GM12878 (cell line): Measurements from ENCODE around the gene MLN. TPM values are rescaled to one million over a fixed set of nuclear protein-coding genes. Genes with fewer than 3 reads are reported as not detected.

Experiments used
- ATAC-seq: fragments of 200-7000 bp; cut with Tn5 transposase; 3 replicates; pipeline ENCODE4 v1.9.1; 2020; ENCODE audit warnings: mild to moderate bottlenecking, moderate library complexity
- BruUV-seq: library from RNA; stranded (reverse); fragments of 400-500 nt; replicated peaks from 2 replicates; lab custom pipeline; 2021; lab: Mats Ljungman, UMichigan
- CTCF ChIA-PET: fragments of 300-600 bp; sonication (Branson Sonifier 250); formaldehyde crosslinking; extraction: SDS; loops from one replicate; lab custom pipeline; 2021; ENCODE audit warnings: inconsistent platforms; lab: Yijun Ruan, JAX
- POLR2A ChIA-PET: fragments of 350-600 bp; formaldehyde crosslinking; extraction: SDS; loops from one replicate; lab custom pipeline; 2021; ENCODE audit warnings: inconsistent platforms; lab: Charles Lee
- RAD21 ChIA-PET: fragments of 300-600 bp; sonication (Branson Sonifier 250); formaldehyde crosslinking; loops from one replicate; lab custom pipeline; 2023; ENCODE audit warnings: antibody characterized with exemption; ENCODE audit not compliant: unreplicated experiment; lab: Charles Lee
- SMC1A ChIA-PET: fragments of 300-600 bp; sonication (Branson Sonifier 250); formaldehyde crosslinking; loops from one replicate; lab custom pipeline; 2023; ENCODE audit not compliant: unreplicated experiment, uncharacterized antibody; lab: Charles Lee
- DNase-seq: peaks from one replicate; pipeline ENCODE4 v3.0.0-alpha.2; 2011; ENCODE audit warnings: low read depth, low spot score
- FAIRE-seq: peaks from 3 replicates; lab custom pipeline; 2011; peaks lifted over from hg19 to GRCh38; lab: Jason Lieb, UNC
- H2AFZ ChIP-seq: 2 replicates; pipeline ENCODE4 v1.6.0; 2011; ENCODE audit warnings: low read depth, low read length, control low read depth; ENCODE audit not compliant: control insufficient read depth
- H3K27ac ChIP-seq: 2 replicates; pipeline ENCODE4 v1.5.1; 2011; ENCODE audit warnings: control low read depth; ENCODE audit not compliant: control insufficient read depth, insufficient read depth
- H3K27me3 ChIP-seq, 2 experiments: replicated peaks in 1 of 2; 2 replicates each; pipeline versions ENCODE4 v1.6.0 to v1.6.1; 2011; ENCODE audit warnings: low read length in 1 of 2; ENCODE audit not compliant: control insufficient read depth in 2 of 2, insufficient read depth in 2 of 2
- H3K36me3 ChIP-seq, 2 experiments: 2 replicates each; pipeline ENCODE4 v1.5.1; 2011; ENCODE audit warnings: low read length in 1 of 2; ENCODE audit not compliant: control insufficient read depth in 2 of 2, insufficient read depth in 2 of 2
- H3K4me1 ChIP-seq: 2 replicates; pipeline ENCODE4 v1.6.1; 2011; ENCODE audit warnings: mild to moderate bottlenecking, low read length, moderate library complexity, mixed read lengths; ENCODE audit not compliant: control insufficient read depth, insufficient read depth
- H3K4me2 ChIP-seq: 2 replicates; pipeline ENCODE4 v1.6.0; 2011; ENCODE audit warnings: control low read depth; ENCODE audit not compliant: control insufficient read depth, insufficient read depth
- H3K4me3 ChIP-seq: fragments of 200-600 bp; sonication (generic); 2 replicates; pipeline ENCODE4 v1.5.1; 2016
- H3K79me2 ChIP-seq: 2 replicates; pipeline ENCODE4 v1.6.0; 2011; ENCODE audit warnings: low read length; ENCODE audit not compliant: control insufficient read depth, insufficient read depth
- H3K9ac ChIP-seq: 2 replicates; pipeline ENCODE4 v1.8.0; 2011; ENCODE audit warnings: low read length, control low read depth, mixed read lengths; ENCODE audit not compliant: control insufficient read depth, insufficient read depth
- H3K9me3 ChIP-seq: replicated peaks from 3 replicates; pipeline ENCODE4 v1.5.1; 2011; ENCODE audit warnings: mild to moderate bottlenecking, low read length; ENCODE audit not compliant: control insufficient read depth, insufficient read depth
- H4K20me1 ChIP-seq: 2 replicates; pipeline ENCODE4 v1.6.0; 2011; ENCODE audit not compliant: control insufficient read depth, insufficient read depth
- ATF2 ChIP-seq: IDR thresholded peaks from 2 replicates; pipeline ENCODE4 v1.6.1; 2012; ENCODE audit warnings: low read length, inconsistent platforms
- CBX5 ChIP-seq: sonication (generic); IDR thresholded peaks from 2 replicates; pipeline ENCODE4 v1.6.1; 2016; ENCODE audit warnings: low read depth, moderate library complexity, mild to moderate bottlenecking, inconsistent platforms
- IRF3 ChIP-seq: fragments of 450-650 bp; IDR thresholded peaks from 2 replicates; pipeline ENCODE4 v1.6.1; 2014; ENCODE audit warnings: mild to moderate bottlenecking
- MLLT1 ChIP-seq: fragments of 450-650 bp; IDR thresholded peaks from 2 replicates; pipeline ENCODE4 v1.6.1; 2016; ENCODE audit warnings: mild to moderate bottlenecking
- MTA2 ChIP-seq: fragments of 450-650 bp; IDR thresholded peaks from 2 replicates; pipeline ENCODE4 v1.6.1; 2016; ENCODE audit warnings: low read depth, mild to moderate bottlenecking, moderate library complexity
- NR2C1 ChIP-seq: fragments of 450-650 bp; IDR thresholded peaks from 2 replicates; pipeline ENCODE4 v1.6.1; 2017; ENCODE audit warnings: antibody characterized with exemption, mild to moderate bottlenecking, moderate library complexity
- NRF1 ChIP-seq: conservative IDR thresholded peaks from 2 replicates; pipeline ENCODE4 v1.6.1; 2011; ENCODE audit warnings: mild to moderate bottlenecking, low read depth, low read length, improper control_type of control experiment
- SMAD1 ChIP-seq: fragments of 450-650 bp; IDR thresholded peaks from 2 replicates; pipeline ENCODE4 v1.6.1; 2018; ENCODE audit warnings: mild to moderate bottlenecking, low read depth; ENCODE audit not compliant: partially characterized antibody
- WGBS: methylation state at CpG from one replicate; pipeline ENCODE4 v1.1.6; 2016; ENCODE audit warnings: low lambda C conversion rate; ENCODE audit not compliant: insufficient replicate concordance, insufficient coverage; ENCODE audit errors: missing lambda C conversion rate; 5-methylcytosine and 5-hydroxymethylcytosine counted together
- in situ Hi-C: fragments of 300-500 bp; cut with MboI; formaldehyde crosslinking; loops from 9 replicates; pipeline ENCODE4 v1.14.3; 2018; ENCODE audit warnings: mixed read lengths
- intact Hi-C: fragments of 100-400 bp; cut with micrococcal nuclease; formaldehyde crosslinking; loops from one replicate; pipeline ENCODE4 v1.14.2; 2022; ENCODE audit not compliant: unreplicated experiment
- polyA plus RNA-seq, 11 experiments: library from polyadenylated mRNA; depleted of rRNA in 4 of 11; unstranded in 6 of 11; stranded (reverse) in 5 of 11; fragments of >200 nt; fragmentation: Nextera tagmentation in 4 of 11; fragmentation: Illumina TruSeq in 1 of 11; extraction: Ambion mirVana in 4 of 11; extraction: Trizol in 1 of 11; gene quantifications; 1 replicate in 1 of 11; 2 replicates in 10 of 11; pipeline versions ENCODE4 v1.2.1 to v1.2.3, GENCODE V29; 2011 to 2016; ENCODE audit warnings: inconsistent platforms in 2 of 11, missing spikeins in 2 of 11, low read depth in 1 of 11
- total RNA-seq, 4 experiments: library from RNA; depleted of rRNA in 3 of 4; stranded (reverse); fragments of >200 nt in 3 of 4; fragmentation: Illumina TruSeq in 1 of 4; extraction: Trizol in 1 of 4; gene quantifications; 2 replicates each; pipeline versions ENCODE4 v1.2.1 to v1.2.3, GENCODE V29; 2013 to 2021

The MLN gene
- total and polyA plus RNA-seq, 10 of the 15 experiments (the other 5 are each of a cell fraction or from before 2014, with no cell fraction given), result not detected

- TF ChIP-seq NRF1, result no peak
- no peak for TF ChIP-seq MTA2
- no peak for TF ChIP-seq NR2C1
- no peak for TF ChIP-seq IRF3
- TF ChIP-seq MLLT1, result no peak
- TF ChIP-seq CBX5, result no peak
- TF ChIP-seq ATF2, result no peak
Measured at GRCh38 chr6:33747823-33748222, 56.0 kb downstream of the MLN start (continued).

- SMC1A ChIA-PET, result no interaction called here
- no peak for FAIRE-seq
- in situ Hi-C loops (no loop called here), intact Hi-C loops (no loop called here)
- BruUV-seq, result no TSS peak
- no peaks in the 10 kb centered on the region for H3K4me1 ChIP-seq
- POLR2A ChIA-PET, result no interaction called here
- no peaks in the 10 kb centered on the region; a peak in 1 of 4 replicates for H3K27me3 ChIP-seq
- H3K4me2 ChIP-seq, result no peak within 1 kb of the TSS
- H2AFZ ChIP-seq, result no peak within 1 kb of the TSS
- no peak for TF ChIP-seq SMAD1
- no peaks in the 10 kb centered on the region for H3K9me3 ChIP-seq
- H4K20me1 ChIP-seq, result no peaks in the 10 kb centered on the region
- no peak within 1 kb of the TSS for H3K9ac ChIP-seq
- no peak within 1 kb of the TSS for H3K27ac ChIP-seq
- ATAC-seq, result no peak
- no peaks in the 10 kb centered on the region for H3K36me3 ChIP-seq
- no peak within 1 kb of the TSS for H3K4me3 ChIP-seq
- no peaks in the 10 kb centered on the region for H3K79me2 ChIP-seq
- 47% methylated on average over 10 of the region's 10 CpGs for WGBS
- RAD21 ChIA-PET, result no interaction called here
- no peak for DNase-seq
- CTCF ChIA-PET, result interaction anchor here (0.7 to 7.2 kb wide), 5 partner anchors 11 to 46 kb away, joined by 3 to 46 read pairs (median 3); partner anchors contain the start of gene UQCC2
Measured at GRCh38 chr6:33746651-33747100, 57.1 kb downstream of the MLN start, which contains the start of gene IP6K3. Gene IP6K3 (minus strand): TSS chr6:33746905. CDS start chr6:33735476, 11,429 bp downstream.
